CD4-positive, alpha-beta T cell treated with Interleukin-10 for 1 hour (primary cell): ENCODE measurements around the gene CNOT9.
"Not testable (repeated sequence)": the region's sequence is repeated elsewhere in the genome, so short reads cannot be mapped to it uniquely, and the experiment has no call there.

Experiments used
- DNase-seq: peaks from one replicate; pipeline ENCODE4 v3.0.0-alpha.2; 2020

CNOT9 gene, protein sequence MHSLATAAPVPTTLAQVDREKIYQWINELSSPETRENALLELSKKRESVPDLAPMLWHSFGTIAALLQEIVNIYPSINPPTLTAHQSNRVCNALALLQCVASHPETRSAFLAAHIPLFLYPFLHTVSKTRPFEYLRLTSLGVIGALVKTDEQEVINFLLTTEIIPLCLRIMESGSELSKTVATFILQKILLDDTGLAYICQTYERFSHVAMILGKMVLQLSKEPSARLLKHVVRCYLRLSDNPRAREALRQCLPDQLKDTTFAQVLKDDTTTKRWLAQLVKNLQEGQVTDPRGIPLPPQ

DNA sequence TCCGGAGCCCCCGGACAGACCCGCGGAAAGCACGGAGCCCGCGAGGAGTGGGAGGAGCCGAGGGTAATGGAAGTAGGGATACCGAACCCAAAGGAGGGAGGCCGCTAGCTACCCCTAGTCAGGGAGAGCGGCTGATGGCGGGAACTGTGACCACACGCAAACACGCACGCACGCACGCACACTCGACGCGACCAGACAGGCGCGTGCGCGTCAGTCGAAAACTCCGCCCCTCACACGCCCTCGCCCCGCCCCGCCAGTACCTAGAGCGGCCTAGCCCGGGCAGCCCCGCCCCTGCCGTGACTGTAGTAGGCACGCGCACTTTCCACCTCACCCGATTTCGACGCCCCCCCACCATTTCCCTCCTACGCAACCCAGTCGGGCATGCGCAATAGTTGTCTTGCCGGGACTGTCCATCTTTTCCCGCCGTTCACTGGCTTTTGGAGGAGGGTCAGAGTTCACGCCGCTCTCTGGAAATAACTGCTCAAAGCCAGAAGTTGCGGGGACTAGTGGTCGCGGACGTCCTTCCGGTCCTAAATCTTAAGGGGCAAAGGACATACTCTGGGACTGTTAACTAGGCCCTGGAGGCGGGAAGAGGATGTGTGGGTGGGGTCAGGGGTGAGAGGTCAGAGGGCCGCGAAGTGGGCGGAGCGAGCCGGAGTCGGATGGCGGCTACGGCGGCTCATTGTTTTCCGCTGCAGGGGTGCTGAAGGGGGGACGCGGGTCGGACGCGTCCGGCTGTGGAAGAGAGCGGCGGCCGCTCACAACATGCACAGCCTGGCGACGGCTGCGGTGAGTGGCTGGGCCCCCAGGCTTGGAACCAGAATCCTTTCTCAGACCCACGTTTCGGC, at the start of gene CNOT9, which contains the start of gene USP37:
TSS of gene CNOT9 (plus strand) at position 650 of the 848 bp plus-strand sequence. CDS start at position 766, 116 bp downstream.
TSS of gene USP37 (minus strand) at position 162 of the 848 bp plus-strand sequence. CDS start 9,698 bp downstream, outside the sequence.
- peak; percentile 100 for DNase-seq

DNA sequence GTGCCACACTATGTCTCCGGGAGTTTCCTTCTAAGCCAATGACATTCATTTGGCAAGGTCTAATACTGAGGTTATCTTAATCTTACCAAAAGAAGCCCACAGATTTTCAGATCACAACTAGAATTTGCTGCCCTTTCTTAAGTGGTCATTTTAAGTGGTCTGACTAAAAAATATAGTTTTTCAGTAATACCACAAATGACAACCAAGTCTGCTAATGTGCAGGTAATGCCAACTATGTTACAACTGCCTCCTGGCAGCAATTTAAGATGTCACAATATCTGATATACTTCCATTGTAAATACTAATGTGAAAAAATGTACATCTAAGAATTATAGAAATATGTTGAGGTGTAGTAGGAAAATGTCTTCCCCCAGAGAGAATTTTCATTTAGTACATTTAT, 49.8 kb upstream of the CNOT9 start:
- no peak for DNase-seq

DNA sequence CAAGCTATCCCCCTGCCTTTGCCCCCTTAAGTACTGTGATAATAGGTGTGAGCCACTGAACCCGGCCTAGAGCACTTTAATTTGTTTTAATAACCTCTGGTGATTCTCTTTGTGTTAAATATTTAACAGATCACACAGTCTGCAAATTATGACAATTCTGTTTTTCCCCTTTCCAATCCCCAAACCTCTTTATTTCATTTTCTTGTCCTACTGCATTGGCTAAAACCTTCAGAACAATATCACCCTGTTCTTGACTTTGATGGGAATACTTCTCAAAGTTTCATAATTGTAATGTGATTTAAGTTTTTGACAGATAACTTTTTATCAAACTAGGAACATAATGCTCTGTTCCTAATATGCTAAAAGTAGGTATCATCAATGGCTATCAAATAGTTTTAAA, 45.0 kb upstream of the CNOT9 start:
- no peak for DNase-seq

DNA sequence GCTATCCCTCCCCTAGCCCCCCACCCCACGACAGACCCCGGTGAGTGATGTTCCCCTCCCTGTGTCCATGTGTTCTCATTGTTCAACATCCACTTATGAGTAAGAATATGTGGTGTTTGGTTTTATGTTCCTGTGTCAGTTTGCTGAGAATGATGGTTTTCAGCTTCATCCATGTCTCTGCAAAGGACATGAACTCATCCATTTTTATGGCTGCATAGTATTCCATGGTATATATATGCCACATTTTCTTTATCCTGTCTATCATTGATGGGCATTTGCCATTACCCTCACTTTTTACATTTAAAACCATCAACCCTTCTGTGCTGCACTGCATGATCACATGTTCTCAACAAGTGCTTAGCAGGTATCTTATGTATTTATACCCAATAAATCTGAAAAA, 40.2 kb upstream of the CNOT9 start:
- not testable (repeated sequence) for DNase-seq

DNA sequence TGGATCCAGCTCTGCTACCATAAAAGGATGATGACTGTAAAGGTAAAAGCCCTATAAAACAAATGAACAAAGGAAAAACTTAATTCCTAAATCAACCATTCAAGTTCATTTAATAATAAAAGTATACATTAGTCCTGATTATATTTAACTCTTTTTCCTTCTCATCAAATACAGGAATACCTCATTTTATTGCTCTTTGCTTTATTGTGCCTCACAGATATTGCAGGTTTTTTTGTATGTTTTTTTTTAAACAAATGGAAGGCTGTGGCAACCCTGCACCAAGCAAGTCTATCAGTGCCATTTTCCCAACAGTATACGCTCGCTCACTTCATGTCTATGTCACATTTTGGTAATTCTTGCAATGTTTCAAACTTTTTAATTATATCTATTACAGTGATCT, 38.6 kb upstream of the CNOT9 start:
- no peak for DNase-seq

DNA sequence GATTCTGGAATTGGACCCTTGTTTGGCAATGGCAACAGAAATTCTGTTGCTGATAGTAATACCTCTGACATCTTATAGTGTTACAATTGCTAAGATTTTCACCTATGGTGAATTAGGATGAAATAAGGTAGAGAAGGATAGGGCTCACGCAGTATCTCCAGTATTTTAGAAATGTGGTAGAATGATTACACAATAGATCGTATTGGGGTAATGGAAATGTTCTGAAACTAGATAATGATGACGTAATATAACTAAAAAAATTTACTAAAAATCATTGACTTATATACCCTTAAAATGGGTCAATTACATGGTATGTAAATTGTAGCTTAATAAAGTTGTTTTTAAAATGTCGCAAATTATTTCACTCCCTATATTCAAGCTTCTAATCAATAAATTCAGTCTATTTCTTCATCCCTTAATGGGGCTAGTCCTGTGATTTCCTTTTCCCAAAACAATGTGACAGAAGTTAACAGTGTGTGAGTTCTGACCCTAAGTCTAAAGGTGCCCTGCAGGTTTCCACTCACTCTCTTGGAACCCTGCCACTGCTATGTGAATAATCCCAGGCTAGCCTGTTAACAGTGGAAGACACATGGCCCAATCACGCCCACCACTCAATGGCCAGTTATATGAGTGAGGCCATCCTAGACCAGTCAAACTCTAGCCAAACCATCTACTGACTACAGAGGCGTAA, 31.7 kb upstream of the CNOT9 start:
- DNase-seq = no peak

DNA sequence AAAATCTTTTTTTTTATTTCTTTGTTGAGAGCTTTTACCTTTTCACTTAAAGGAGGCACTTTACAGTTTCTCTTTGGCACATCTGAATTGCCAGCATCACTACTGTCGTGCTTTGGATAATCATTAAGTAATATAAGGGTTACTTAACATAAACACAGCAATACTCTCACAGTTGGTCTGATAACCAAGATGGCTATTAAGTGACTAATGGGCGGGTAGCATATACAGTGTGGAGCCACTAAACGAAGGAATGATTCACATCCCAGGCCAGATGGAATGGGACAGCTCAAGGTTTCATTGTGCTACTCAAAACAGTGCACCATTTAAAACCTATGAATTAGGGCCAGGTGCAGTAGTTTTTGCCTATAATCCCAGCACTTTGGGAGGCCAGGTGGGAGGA, 28.6 kb upstream of the CNOT9 start:
- DNase-seq = no peak

DNA sequence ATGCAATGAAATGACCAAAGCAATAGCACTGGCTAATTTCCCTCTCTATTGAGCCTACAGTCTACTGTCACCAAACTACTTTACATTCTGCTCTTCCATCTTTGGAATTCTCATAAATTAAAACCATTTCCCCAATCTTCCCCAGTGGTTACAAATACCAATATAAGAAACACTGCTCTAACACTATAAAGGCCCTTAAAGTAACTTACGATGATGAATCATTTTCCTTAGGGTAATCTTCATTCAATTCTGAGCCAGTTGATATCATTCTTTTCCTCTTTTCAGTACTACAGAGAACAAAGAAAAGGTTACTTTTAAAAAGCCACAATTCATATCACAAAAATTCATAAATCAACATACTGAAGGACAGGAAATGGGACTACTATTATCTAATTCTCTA, 22.6 kb upstream of the CNOT9 start:
- no peak for DNase-seq

DNA sequence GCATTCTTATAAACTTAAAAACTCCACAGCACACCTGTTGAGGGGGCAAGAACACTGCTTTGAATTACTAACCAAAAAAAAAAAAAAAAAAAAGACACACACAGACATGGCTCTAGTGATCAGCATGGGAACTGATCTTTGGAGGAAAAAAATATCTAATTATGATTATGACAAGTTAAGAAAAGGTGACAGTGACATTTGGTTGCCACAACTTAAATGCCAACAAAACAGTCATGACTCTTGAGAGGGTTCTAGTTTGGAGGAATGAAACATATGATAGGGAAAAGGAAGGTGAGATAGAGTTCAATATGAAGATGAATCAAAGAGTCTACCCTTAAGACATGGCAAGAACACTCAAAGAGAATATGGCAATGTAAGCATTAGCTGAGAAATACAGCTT, 21.1 kb upstream of the CNOT9 start:
- no peak for DNase-seq

DNA sequence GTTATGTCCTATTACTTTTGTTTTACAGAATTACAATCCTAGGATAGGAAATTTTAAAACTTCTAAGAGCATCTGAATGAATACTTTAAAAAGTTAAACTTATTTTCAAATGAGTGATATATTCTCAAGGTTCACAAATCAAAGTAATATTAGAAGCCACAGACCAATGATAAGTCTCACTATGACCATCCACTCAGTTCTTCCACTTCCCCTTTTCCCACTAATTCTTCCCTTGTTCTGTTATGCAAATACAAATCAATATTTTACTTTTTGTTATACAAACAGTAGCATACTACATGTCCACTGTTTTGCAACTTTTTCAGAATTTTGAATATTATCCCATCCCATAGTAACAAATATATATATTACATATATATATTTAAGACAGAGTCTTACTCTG, 20.7 kb upstream of the CNOT9 start:
- DNase-seq = no peak

DNA sequence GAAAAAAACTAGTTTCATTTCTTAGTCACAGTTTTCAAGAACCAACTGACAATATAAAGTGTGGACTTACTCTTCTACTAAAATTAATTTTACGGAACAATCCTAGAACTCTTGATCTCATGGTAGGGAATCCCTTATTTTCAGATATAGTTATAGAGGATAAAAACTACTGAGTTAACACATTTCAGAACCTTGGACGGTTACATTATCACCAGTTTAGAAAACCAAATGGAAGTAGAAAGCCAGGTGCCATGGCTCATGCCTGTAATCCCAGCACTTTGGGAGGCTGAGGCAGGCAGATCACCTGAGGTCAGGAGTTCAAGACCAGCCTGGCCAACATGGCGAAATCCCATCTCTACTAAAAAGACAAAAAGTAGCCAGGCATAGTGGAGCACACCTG, 14.4 kb upstream of the CNOT9 start:
- DNase-seq = not testable (repeated sequence)

DNA sequence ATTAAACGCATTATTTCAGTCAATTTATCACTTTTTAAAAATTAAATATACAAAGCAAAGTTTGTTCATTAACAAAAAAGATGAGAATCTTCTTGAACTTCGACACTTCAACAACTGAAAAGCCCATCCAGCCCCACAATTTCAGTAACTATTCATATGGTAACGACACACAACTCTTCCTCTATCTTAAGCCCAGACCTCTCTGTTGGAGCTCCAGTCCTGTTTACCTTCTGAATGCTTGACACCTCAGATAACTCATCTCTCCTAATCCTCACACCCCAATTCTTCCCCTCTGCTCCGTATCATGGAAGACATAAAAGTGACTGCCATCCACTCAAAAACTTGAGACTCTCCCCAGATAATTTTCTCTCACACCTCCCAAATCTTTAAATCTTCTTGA, 13.1 kb upstream of the CNOT9 start:
- no peak for DNase-seq

DNA sequence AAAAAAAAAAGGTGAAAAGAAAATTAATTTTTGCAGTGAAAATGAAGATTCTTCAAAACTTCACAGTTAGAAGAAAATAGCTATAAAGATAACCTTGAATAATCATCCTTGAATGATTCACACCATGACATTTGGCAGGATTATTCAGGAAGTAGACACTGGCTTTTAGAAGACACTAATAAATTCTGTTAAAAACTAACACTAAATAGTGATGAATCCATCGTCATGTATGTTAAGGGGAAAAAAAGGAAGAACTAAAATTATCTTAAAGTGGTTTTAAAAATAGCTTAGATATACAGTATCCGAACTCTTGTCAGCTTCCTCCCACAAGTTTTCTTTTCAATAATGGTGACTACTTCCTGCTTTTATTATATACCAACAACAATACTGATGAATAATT, 10.7 kb upstream of the CNOT9 start:
- DNase-seq = no peak

DNA sequence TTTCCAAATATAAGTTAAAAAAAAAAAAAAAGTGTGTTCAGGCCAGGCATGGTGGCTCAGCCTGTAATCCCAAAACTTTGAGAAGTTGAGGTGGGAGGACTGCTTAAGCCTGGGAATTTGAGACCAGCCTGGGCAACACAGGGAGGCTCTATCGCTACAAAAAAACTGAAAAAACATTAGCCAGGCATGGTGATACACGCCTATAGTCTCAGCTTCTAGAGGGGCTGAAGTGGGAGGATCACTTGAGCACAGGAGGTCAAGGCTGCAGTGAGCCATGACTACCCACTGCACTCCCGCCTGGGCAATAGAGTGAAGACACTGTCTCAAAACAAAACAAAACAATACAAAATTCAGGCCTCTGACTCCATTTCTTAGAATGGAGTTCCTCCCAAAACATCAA, 9.7 kb upstream of the CNOT9 start:
- no peak for DNase-seq

DNA sequence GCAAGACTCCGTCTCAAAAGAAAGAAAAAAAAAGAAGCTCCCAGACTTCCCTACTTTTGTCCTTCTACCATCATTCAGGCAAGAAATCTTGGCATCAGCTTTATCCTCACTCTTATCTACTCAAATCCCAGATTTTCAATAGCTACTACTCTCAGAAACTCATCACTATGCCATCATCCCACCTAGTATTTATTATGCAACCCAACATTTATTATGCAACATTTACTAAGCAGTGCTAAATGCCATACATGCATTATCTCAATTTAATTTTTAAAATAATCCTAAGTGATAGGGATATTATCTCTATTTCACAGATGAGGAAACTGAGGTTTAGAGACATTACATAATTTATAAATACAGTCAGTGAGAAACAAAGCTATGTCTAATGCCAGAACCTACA, 4.6 kb upstream of the CNOT9 start:
- DNase-seq = no peak

DNA sequence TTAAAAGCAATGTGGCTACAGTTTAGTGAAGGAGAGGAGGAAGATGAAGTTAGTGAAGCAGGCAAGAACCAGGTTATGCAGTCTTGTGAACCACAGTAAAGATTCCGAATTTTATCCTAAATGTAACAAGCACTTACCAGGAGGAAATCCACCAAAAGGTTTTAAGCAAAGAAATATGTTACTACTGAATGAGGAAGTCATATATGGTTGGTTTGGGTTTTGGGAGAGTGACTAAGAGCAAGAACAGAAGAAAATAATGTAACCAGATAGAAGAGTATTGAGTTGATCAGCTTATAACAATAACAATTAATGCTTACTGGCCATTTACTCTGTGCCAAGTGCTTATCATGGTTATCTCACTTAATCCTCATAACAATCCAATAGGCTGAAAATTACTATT, 2.3 kb upstream of the CNOT9 start:
- no peak for DNase-seq

DNA sequence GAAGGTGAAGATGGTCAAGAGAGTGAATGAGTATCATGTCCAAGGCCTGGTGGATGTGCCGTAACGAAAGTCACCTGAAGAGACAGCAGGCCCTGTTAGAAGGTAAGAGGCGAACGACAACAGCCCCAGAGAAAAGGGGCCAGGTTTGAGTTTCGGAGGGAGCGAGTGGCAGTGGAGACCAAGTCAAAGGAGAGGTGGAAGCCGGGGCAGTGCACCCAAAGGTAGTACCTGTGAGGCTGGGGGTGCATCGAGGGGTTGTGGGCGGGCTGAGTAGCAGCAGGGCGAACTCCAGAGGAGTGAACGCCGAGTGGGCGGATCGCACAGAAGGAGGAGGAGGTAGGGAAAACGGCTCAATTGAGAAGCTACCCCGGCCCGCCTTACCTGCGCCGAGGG, 846 bp upstream of the CNOT9 start:
- DNase-seq = no peak

DNA sequence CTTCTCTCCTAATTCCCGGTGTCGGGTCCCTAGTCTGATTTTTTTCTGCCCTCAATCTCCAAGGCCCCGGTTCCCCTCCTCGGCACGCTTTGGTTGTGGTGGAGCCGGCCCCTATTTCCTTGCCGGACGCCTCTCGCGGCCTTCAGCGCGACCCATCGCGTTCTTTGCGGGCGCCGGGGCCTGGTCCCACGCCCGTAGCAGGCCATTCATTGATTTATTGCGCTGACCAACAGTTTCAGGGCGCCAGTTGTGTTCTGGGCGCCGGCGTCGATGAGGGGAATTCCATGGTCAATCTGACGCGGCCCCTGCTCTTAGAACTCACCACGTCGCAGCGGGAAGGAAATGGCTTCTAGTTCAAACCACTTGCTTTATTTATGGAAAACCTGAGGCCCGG, 396 bp downstream of the CNOT9 start:
- DNase-seq = peak; percentile 80

DNA sequence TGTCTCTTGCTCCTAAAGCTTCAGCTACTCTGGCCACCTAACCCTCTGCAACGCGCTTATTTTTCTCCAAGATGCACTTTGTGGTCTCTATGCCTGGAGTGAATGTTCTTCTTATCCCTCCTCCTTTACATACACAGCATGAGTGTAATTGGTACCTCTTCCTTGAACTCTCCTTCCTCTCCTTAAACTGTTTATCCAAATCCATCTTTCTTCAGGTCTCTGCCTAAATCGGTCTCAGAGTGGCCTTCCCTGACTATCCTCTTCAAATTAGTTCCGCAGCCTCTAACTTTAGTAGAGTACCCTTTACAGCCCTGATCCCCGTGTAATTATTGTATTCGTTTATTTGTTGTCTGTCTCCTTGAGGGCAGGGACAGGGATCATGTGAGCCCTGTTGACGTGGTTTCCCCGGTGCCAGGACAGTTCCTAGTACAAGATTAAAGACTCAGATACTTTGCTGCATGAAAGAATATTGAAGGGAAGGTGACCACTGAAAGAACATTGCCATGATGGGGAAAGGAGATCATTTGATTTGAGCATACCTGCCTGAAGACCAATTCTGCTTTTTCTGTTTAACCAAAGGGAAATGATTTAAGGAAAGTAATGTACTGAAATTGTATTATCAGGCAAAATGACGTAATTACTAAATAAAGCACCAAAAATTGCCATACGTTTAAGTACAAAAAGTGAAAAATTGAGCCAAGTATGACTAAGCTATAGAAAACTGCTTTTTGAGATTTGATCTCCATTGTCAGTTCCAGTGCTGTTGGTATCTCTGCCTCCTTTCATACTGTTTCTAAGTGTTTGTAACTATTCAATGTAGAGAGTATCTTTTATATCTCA, 1.2 kb downstream of the CNOT9 start:
- DNase-seq = peak; percentile 56

DNA sequence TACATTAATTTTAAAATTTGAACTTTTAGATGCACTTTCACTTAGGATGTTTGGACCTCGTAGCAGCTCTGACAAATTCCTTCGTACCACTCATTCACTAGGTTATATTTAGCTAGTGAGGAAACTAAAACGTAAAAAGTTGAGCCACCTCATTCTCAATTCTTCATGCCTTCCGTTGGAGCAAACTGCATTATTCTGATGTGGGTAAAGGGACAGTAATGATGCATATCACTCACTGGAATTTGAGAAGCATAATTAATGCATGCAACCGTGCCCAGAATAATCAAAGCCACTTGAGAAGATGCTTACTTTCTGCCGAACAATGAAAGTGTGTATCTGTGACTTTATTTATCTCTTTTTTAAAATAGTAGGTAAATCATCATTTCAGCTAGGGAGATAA, 2.2 kb downstream of the CNOT9 start:
- no peak for DNase-seq

DNA sequence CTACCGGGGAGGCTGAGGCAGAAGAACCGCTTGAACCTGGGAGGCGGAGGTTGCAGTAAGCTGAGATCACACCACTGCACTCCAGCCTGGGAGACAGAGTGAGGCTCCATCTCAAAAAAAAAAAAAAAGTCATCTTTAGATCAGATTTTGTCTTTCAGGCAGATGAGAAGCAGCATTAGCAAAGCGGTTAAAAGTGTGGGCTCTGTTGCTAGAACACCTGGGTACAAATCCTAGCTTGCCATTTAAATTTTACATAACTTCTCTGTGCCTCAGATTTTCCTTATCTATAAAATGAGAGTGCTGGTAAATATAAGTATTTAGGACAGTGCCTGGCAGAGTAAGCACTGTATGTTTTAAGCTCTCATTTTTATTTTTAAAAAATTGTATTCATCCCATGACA, 8.2 kb downstream of the CNOT9 start:
- DNase-seq = no peak

DNA sequence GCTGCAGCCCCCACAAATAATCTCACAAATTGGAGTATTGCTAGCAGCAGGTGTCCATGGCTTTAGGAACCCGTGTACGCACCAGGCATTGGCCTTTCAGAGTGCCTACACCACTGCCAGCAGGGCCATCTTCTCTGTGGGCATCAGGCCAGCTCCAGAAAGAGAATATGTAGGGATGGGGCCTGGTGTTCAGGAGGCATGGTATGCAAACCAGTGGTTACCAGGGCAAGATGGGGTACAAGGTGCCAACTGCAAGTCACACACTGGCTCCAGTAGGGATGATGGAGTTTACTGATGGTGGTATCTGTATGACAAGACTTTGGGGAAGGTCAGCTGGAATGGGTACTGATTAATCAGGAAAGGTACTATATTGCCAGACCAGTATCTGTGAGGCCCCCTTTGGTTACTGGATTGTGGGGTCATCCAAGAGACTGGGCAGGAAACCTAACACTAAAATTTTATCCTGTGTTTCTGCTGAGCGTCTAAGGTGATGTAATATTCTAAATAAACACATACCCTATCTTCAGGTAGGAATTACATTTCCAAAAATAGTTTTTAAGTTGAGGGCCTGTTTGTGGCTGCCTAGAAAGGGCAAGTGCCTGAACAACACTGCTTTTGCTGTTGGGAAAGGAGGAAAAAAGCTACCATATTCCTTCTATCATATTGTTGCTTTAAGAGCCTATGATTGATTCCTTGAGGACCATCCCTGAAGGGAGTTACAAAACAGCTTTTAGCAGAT, 9.0 kb downstream of the CNOT9 start:
- no peak for DNase-seq
